Ovary (tissue), 9 donors: ENCODE data around the gene CSNK2B. TPM values are rescaled to one million over a fixed set of nuclear protein-coding genes. Genes with fewer than 3 reads are reported as not detected.
"Not testable (repeated sequence)": the region's sequence is repeated elsewhere in the genome, so short reads cannot be mapped to it uniquely, and the experiment has no call there.

ENCODE experiments used
- DNase-seq, 5 donors: peaks; one replicate each; pipeline ENCODE4 v3.0.0-alpha.2; 2019 to 2020
- H3K27ac ChIP-seq, 2 donors: fragments of 200-600 bp; one replicate each; pipeline versions ENCODE4 v1.5.1 to v1.8.0; 2019 to 2022
- H3K27me3 ChIP-seq: fragments of 200-600 bp; one replicate; pipeline ENCODE4 v1.8.0; 2022
- H3K36me3 ChIP-seq: fragments of 200-600 bp; sonication (generic); one replicate; pipeline ENCODE4 v1.5.1; 2019
- H3K4me1 ChIP-seq: one replicate; pipeline ENCODE4 v1.8.1; 2013; ENCODE audit warnings: mild to moderate bottlenecking, moderate library complexity; ENCODE audit not compliant: insufficient read depth
- H3K4me3 ChIP-seq: fragments of 200-600 bp; sonication (generic); one replicate; pipeline ENCODE4 v1.5.1; 2017
- H3K9me3 ChIP-seq, 2 donors: fragments of 200-600 bp in 1 of 2; sonication (generic) in 1 of 2; one replicate each; pipeline versions ENCODE4 v1.5.1 to v1.8.1; 2013 to 2019; ENCODE audit warnings: mild to moderate bottlenecking in 1 of 2, moderate library complexity in 1 of 2
- CTCF ChIP-seq, 3 donors: fragments of 450-650 bp in 2 of 3; fragments of 200-600 bp in 1 of 3; IDR thresholded peaks; one replicate each; pipeline versions ENCODE4 v1.5.1 to v1.8.0; 2016 to 2022; ENCODE audit warnings: antibody characterized with exemption in 3 of 3, mild to moderate bottlenecking in 1 of 3
- EP300 ChIP-seq: sonication (generic); formaldehyde crosslinking; IDR thresholded peaks from one replicate; pipeline ENCODE4 v1.6.1; 2017; ENCODE audit warnings: antibody characterized with exemption
- POLR2A ChIP-seq: fragments of 450-650 bp; IDR thresholded peaks from one replicate; pipeline ENCODE4 v1.6.1; 2017; ENCODE audit warnings: antibody characterized with exemption, mild to moderate bottlenecking, moderate library complexity
- WGBS, 3 donors: extraction: QIAGEN DNeasy Blood & Tissue Kit in 1 of 3; methylation state at CpG; one replicate each; pipeline versions ENCODE4 v1.1.5 to v1.1.7; 2013 to 2017; 5-methylcytosine and 5-hydroxymethylcytosine counted together
- intact Hi-C, 4 donors: fragments of 100-400 bp; cut with DNase I; formaldehyde crosslinking; loops; one replicate each; pipeline versions ENCODE4 v1.11.0 to v1.15.1; 2022 to 2023
- polyA plus RNA-seq, 2 donors: library from polyadenylated mRNA; stranded (reverse); fragments of 200-250 nt in 1 of 2; fragments of 350-450 nt in 1 of 2; fragmentation: Illumina TruSeq in 1 of 2; extraction: RNeasy Lipid Tissue Mini Kit (QIAGEN cat#74804) in 1 of 2; gene quantifications; one replicate each; pipeline ENCODE4 v1.2.3, GENCODE V29; 2013 to 2014
- total RNA-seq, 7 donors: library from RNA; depleted of rRNA in 2 of 7; stranded (reverse); fragments of >200 nt in 2 of 7; fragmentation: NEBNext Ultra II Directional in 3 of 7; extraction: Animal tissue kit (Norgen Biotek cat#: 25700) in 3 of 7; gene quantifications; one replicate each; pipeline versions ENCODE4 v1.1.0 to v1.2.4, GENCODE V29; 2016 to 2023
- donor health status: DM: no; HTN: no; CAD: no; lungs with moderate emphysema.
- donor health status: DM: no; HTN: no; CAD: no.
- donor health status: Bipolar disorder and iron deficiency.
- donor health status: DM: yes; HTN: yes; CAD: no.
- donor health status: DM: no; HTN: no; CAD: no.
- donor health status: DM: yes; HTN: yes; CAD: no.

CSNK2B gene
- total and polyA plus RNA-seq, 9 donors: 120 to 258 (median 144) TPM

GRCh38 chr6:31708224-31708623, 42.3 kb downstream of the CSNK2B start:
- DNase-seq: no peak
- Histone ChIP-seq H3K27ac (no peak overlapping the region), H3K36me3 (no peaks in the 10 kb centered on the region), H3K9me3 (no peaks in the 10 kb centered on the region), H3K4me3 (no peak overlapping the region), H3K4me1 (peaks cover 3% of the 10 kb centered on the region), H3K27me3 (no peaks in the 10 kb centered on the region)
- intact Hi-C loops: no loop called here
- 92 to 98% (median 96%) methylated on average over 3 of the region's 3 CpGs for WGBS, 3 donors
- no peak for TF ChIP-seq EP300
- TF ChIP-seq CTCF (IDR thresholded peaks at IDR 0.05): no peak
- TF ChIP-seq POLR2A: no peak

GRCh38 chr6:31709157-31709556, 43.3 kb downstream of the CSNK2B start:
- DNase-seq, intact Hi-C loops, H3K27ac ChIP-seq, H3K9me3 ChIP-seq, H3K36me3 ChIP-seq, H3K4me1 ChIP-seq, H3K4me3 ChIP-seq, H3K27me3 ChIP-seq: not testable (repeated sequence)
- WGBS, 3 donors: 87% methylated on average over 11 of the region's 11 CpGs

GRCh38 chr6:31710523-31711219, 44.8 kb downstream of the CSNK2B start:
- Histone ChIP-seq H3K4me1 (no peaks in the 10 kb centered on the region), H3K27me3 (no peaks in the 10 kb centered on the region), H3K4me3 (no peak overlapping the region), H3K27ac (no peak overlapping the region), H3K36me3 (no peaks in the 10 kb centered on the region), H3K9me3 (no peaks in the 10 kb centered on the region)
- no peak for DNase-seq
- TF ChIP-seq CTCF (IDR thresholded peaks at IDR 0.05) (no peak), EP300 (no peak), POLR2A (no peak)
- intact Hi-C loops: no loop called here
- WGBS, 3 donors: 48 to 50% (median 49%) methylated on average over 5 of the region's 5 CpGs

GRCh38 chr6:31711233-31711632, 45.4 kb downstream of the CSNK2B start:
- 55 to 66% (median 55%) methylated on average over 8 of the region's 8 CpGs for WGBS, 3 donors
- intact Hi-C loops: no loop called here
- DNase-seq: no peak

More at GRCh38 chr6:31711233-31711632, 45.4 kb downstream of the CSNK2B start:
- Histone ChIP-seq H3K4me3 (no peak overlapping the region), H3K4me1 (no peaks in the 10 kb centered on the region), H3K27me3 (no peaks in the 10 kb centered on the region), H3K36me3 (no peaks in the 10 kb centered on the region), H3K27ac (no peak overlapping the region), H3K9me3 (no peaks in the 10 kb centered on the region)
- TF ChIP-seq EP300 (no peak), CTCF (IDR thresholded peaks at IDR 0.05) (no peak), POLR2A (no peak)
